GM18873 (cell line): ENCODE measurements around the gene SLIT3.

Experiments
- ATAC-seq: cut with Tn5 transposase; IDR thresholded peaks from one replicate; pipeline ENCODE4 v1.9.1; 2021; ENCODE audit warnings: mild to moderate bottlenecking, moderate library complexity, moderate number of reproducible peaks; ENCODE audit not compliant: unreplicated experiment, low FRiP score

Gene SLIT3

DNA sequence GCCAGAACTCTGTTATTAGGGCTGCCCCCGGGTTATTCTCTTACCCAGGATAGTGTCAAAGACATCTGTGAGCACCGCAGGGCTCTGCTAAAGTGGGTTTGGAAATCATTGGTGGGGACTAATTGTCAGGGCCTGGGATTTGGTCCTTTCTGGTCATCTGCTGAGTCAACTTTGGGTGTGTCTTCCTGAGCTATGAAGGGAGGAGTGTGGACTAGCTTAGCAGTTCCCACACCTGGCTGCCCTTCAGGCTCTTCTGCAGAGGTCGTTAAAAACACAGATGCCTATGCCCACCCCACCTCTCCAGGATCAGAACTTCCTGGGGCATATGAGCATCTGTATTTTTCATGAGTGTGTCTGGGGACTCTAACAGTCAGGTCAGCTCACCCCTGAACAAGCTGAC lies 352.2 kb downstream of the SLIT3 start:
- no peak for ATAC-seq

GRCh38 chr5:168947212-168947868 lies 353.6 kb downstream of the SLIT3 start:
- ATAC-seq: no peak

GRCh38 chr5:168946363-168946762 lies 354.6 kb downstream of the SLIT3 start:
- no peak for ATAC-seq

GRCh38 chr5:168944004-168944403 lies 356.9 kb downstream of the SLIT3 start:
- no peak for ATAC-seq

DNA sequence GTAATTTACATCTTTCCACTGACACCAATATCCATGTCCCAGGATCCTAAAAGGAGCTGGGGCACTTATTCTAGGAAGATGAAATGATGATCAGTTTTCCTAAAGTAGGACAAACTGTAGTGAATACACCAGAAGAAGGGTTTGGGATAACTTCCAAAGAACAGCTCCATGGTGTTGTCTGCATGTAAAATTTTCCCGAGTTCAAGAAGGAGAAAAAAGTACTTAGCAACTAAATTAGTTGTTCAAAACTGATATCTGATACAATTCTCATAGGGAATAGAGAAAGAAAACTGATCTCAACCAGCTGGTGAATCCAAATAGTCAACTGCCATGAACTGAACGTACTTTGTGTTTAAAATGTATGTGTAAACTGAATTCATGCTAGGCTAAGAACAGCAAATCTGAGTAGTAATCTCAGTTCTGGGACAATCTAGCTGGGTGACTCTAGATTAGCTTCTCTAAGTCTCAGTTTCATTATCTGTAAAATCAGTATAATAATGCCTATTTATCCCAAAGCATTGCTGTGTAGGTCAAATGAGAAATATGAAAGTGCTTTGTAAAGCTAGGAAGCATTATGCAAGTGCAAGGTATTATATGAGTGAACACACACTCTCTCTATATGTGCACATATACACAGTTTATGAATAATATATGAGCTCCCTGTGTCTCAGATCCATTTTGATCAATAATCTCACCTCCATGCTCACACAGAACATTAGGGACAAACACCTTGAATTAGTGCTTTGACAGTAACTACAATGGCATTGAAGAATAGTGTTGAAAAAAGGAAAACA lies 357.7 kb downstream of the SLIT3 start:
- ATAC-seq: no peak

DNA sequence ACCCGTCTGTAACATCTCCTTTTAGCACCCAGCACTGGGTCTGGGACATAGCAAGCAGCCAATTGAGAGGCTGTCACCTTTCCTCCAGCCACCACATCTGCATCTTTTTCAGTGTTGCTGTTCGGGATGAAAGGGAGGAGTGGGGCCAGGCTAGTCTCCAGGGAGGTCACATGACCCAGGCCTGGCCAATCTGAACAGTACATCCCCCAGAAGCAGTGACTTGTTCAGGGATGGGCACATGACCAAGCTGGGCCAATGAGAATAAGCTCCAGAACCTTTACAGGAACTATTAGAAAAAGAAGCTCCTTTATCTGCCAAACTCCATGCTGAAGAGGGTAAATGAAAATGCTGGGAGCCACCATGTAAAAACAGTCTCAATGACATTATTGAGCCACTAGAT lies 359.0 kb downstream of the SLIT3 start:
- no peak for ATAC-seq

- no peak for ATAC-seq
These were observed 360.2 kb downstream of the SLIT3 start for GRCh38 chr5:168940712-168941111.

GRCh38 chr5:168939887-168940544 lies 360.9 kb downstream of the SLIT3 start:
- ATAC-seq: no peak

GRCh38 chr5:168939156-168939800 lies 361.7 kb downstream of the SLIT3 start:
- no peak for ATAC-seq

GRCh38 chr5:168936511-168936910 lies 364.4 kb downstream of the SLIT3 start:
- ATAC-seq: no peak

- ATAC-seq: no peak
These were observed 365.8 kb downstream of the SLIT3 start for GRCh38 chr5:168935183-168935582.

DNA sequence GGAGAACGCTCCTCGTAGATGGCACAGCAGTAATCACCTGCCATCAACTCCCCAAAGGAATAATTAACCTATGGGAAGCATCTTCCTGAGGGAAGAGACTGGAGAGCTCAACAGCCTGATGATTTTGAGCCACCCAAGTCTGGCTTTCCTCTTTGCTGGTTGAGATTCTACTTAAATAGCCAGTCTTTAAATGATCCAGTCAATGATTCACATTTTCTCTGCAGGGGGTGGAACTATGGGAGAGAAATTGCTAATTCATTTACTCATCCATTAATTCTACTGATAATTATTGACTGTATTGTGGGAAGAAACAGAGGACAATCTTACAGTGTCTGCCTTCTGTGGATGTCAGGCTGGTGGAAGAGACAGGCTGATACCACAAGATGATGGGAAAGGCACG lies 366.8 kb downstream of the SLIT3 start:
- ATAC-seq: no peak

- no peak for ATAC-seq
These were observed 368.3 kb downstream of the SLIT3 start for GRCh38 chr5:168932400-168933189.

DNA sequence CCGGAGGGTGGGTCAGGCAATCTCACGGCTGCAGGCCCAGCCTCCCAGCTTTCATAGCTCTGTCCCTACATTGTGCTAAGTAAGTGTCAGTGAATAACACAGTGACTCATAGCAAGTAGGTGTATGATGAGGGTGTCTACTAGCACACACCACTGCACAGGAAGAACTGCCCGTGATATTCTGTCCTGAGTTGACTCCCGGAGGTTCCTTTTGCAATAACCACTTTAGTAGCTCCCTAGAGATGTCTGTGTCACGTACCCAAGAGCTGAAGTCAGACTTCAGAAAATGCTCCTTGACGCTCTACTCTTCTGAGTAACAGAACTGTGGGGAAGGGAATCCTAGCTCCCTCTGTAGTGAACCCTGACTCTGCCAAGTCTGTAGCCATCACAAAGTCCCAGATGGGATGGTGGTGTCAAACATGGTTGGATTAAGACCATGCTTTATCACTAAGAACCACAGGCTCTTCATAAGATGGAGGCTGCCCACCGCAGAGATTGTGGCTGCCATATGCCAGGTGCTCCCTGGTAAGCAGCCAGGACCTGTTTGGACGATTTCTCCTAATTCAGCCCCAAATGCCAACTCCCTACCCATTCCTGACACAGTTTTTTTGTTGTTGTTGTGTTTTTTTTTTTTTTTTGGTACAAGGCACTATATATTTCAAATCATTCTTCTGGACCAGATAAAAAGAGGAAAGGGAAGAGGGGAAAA lies 369.1 kb downstream of the SLIT3 start:
- ATAC-seq: no peak

- no peak for ATAC-seq
These were observed 371.3 kb downstream of the SLIT3 start for GRCh38 chr5:168929656-168930055.

- ATAC-seq: no peak
These were observed 375.8 kb downstream of the SLIT3 start for GRCh38 chr5:168925160-168925559.

DNA sequence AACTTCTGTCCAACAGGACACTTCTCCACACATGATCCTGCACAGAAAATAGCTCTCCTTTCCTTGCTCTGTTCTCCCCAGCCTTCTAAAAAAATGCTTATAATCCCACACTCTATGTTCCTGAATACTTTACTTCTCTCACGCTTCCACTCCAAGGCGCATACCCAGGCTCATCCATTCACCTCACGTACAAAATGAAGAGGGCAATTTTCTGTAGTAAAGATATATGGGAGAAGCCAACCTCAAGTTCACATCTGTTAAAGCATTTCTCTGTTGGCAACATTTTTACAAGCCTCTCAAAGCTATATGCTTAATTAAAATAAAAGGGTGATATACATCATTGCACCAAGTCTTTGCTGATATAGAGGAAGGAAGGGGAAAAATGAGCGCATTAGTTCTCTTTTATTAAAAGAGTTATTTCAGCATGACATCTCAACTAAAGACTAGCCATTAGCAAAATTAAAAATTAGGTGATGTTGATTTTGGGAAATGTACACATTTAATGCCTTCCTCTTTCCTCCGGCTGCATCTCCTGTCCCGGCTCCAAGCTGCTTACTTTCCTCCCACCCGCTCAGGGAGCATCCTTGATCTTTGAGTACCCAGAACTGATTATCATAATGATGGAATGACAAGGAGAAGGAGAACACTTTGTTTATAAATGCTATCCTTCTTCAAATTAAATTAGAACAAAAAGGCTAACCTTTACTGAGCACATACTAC lies 379.6 kb downstream of the SLIT3 start:
- no peak for ATAC-seq

DNA sequence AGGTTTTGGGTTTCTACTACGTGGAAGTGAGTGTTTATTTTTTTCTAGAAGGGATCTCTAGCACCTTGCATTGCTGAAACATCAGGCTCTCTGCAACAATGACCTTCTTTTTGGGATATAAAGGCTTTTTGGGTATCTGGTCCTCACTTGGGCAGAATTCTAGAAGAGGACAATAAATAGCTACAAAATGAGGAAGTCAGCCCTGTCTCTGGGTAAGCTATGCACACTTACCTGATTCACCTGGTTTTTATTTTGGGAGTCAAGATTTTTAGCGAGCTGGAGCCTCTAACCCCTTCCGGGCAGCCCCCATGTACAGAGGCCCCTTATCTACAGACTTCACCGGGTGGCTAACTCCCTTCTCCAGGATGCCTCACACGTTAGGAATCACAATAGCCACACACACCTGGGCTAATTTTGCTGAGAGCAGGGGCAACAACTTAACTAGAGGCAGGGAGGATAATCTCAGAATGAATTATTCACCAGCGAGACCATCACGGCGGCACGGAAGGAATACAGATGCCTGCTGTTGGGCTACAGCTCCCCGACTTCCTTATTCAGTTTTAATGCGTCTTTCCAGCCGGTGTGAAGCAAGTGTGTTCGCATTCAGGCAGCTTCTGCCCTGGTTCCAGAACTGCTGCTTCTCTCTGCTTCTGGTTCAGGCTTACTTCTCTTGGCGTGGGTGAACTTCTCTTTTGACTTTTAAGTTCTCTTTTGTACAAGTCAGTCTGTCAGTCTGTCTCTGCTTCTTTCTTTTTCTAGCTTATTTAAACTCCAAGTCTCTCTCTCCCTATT lies 380.7 kb downstream of the SLIT3 start:
- no peak for ATAC-seq
